HEK293 (cell line): ENCODE measurements around the gene TAS1R2.

Experiments used
- CTCF ChIA-PET: fragments of 350-600 bp; formaldehyde crosslinking; extraction: SDS; loops from one replicate; lab custom pipeline; 2021; ENCODE audit warnings: antibody characterized with exemption; lab: Yijun Ruan, JAX
- POLR2A ChIA-PET: fragments of 300-600 bp; formaldehyde crosslinking; extraction: SDS; loops from one replicate; lab custom pipeline; 2020; ENCODE audit warnings: antibody characterized with exemption, inconsistent platforms; lab: Yijun Ruan, JAX
- H3K27ac ChIP-seq: fragments of 200-500 bp; sonication (Bioruptor generic); 2 replicates; pipeline ENCODE4 v1.5.1; 2014; ENCODE audit warnings: low read depth, low read length, control low read depth, inconsistent platforms; ENCODE audit errors: extremely low read depth
- H3K36me3 ChIP-seq, 2 experiments: fragments of 200-500 bp in 1 of 2; sonication (Bioruptor generic) in 1 of 2; 1 replicate in 1 of 2; 2 replicates in 1 of 2; pipeline ENCODE4 v1.5.1; 2014 to 2017; ENCODE audit warnings: inconsistent platforms in 2 of 2, low read length in 2 of 2; ENCODE audit not compliant: control insufficient read depth in 2 of 2, insufficient read depth in 1 of 2
- H3K4me1 ChIP-seq: fragments of 200-500 bp; sonication (Bioruptor generic); 2 replicates; pipeline ENCODE4 v1.5.1; 2014; ENCODE audit warnings: mild to moderate bottlenecking, low read length, inconsistent platforms; ENCODE audit not compliant: control insufficient read depth, insufficient read depth
- H3K4me3 ChIP-seq: 2 replicates; pipeline ENCODE4 v1.5.1; 2011; ENCODE audit warnings: low read depth, mild to moderate bottlenecking, control low read depth, low read length, moderate library complexity
- H3K9me3 ChIP-seq: fragments of 200-500 bp; sonication (Bioruptor generic); 2 replicates; pipeline ENCODE4 v1.5.1; 2014; ENCODE audit warnings: low read depth, low read length, inconsistent platforms; ENCODE audit not compliant: control insufficient read depth, insufficient read depth
- GLI2 ChIP-seq: fragments of 450-650 bp; formaldehyde crosslinking; IDR thresholded peaks from 2 replicates; pipeline ENCODE4; 2017; ENCODE audit warnings: missing biosample characterization, missing genetic modification characterization, low read depth, borderline replicate concordance
- GLIS1 ChIP-seq: fragments of 450-650 bp; formaldehyde crosslinking; IDR thresholded peaks from 2 replicates; pipeline ENCODE4 v1.5.1; 2016; ENCODE audit warnings: missing biosample characterization, missing genetic modification characterization
- GLIS2 ChIP-seq: fragments of 450-650 bp; formaldehyde crosslinking; IDR thresholded peaks from 2 replicates; pipeline ENCODE4 v1.5.1; 2016; ENCODE audit warnings: missing biosample characterization, missing genetic modification characterization
- HOXC10 ChIP-seq: sonication (generic); formaldehyde crosslinking; IDR thresholded peaks from 2 replicates; pipeline ENCODE4 v1.8.1; 2023; ENCODE audit warnings: mild to moderate bottlenecking, missing genetic modification reagents
- KLF10 ChIP-seq: fragments of 450-650 bp; IDR thresholded peaks from 2 replicates; pipeline ENCODE4 v1.5.1; 2018; ENCODE audit warnings: missing biosample characterization, mild to moderate bottlenecking, missing genetic modification characterization
- SCRT2 ChIP-seq: fragments of 450-650 bp; formaldehyde crosslinking; IDR thresholded peaks from 2 replicates; pipeline ENCODE4 v1.5.1; 2016; ENCODE audit warnings: missing biosample characterization, missing genetic modification characterization
- ZBTB17 ChIP-seq: fragments of 450-650 bp; formaldehyde crosslinking; IDR thresholded peaks from 2 replicates; pipeline ENCODE4 v1.5.1; 2016; ENCODE audit warnings: missing biosample characterization, missing genetic modification characterization
- ZNF121 ChIP-seq: fragments of 450-650 bp; formaldehyde crosslinking; IDR thresholded peaks from 2 replicates; pipeline ENCODE4 v1.5.1; 2016; ENCODE audit warnings: missing biosample characterization, missing genetic modification characterization
- ZNF138 ChIP-seq: fragments of 450-650 bp; formaldehyde crosslinking; IDR thresholded peaks from 2 replicates; pipeline ENCODE4 v1.5.1; 2016; ENCODE audit warnings: missing biosample characterization, missing genetic modification characterization, borderline replicate concordance
- ZNF157 ChIP-seq: fragments of 450-650 bp; formaldehyde crosslinking; IDR thresholded peaks from 2 replicates; pipeline ENCODE4 v1.5.1; 2016; ENCODE audit warnings: missing biosample characterization, missing genetic modification characterization
- ZNF211 ChIP-seq: fragments of 450-650 bp; formaldehyde crosslinking; IDR thresholded peaks from 2 replicates; pipeline ENCODE4 v1.5.1; 2016; ENCODE audit warnings: low read depth, missing biosample characterization, missing genetic modification characterization
- ZNF24 ChIP-seq: fragments of 450-650 bp; formaldehyde crosslinking; IDR thresholded peaks from 2 replicates; pipeline ENCODE4 v1.5.1; 2016; ENCODE audit warnings: missing biosample characterization, missing genetic modification characterization
- ZNF274 ChIP-seq, 2 experiments: fragments of 200-500 bp in 1 of 2; fragments of 450-650 bp in 1 of 2; sonication (Bioruptor generic) in 1 of 2; formaldehyde crosslinking in 1 of 2; IDR thresholded peaks; 2 replicates each; pipeline versions ENCODE4 v1.5.1 to v1.6.1; 2014 to 2016; ENCODE audit warnings: borderline replicate concordance in 1 of 2, inconsistent platforms in 1 of 2, low read length in 1 of 2, missing biosample characterization in 1 of 2, missing genetic modification characterization in 1 of 2
- ZNF558 ChIP-seq: fragments of 450-650 bp; formaldehyde crosslinking; IDR thresholded peaks from 2 replicates; pipeline ENCODE4 v1.5.1; 2016; ENCODE audit warnings: missing biosample characterization, missing genetic modification characterization
- ZNF776 ChIP-seq: fragments of 450-650 bp; formaldehyde crosslinking; IDR thresholded peaks from 2 replicates; pipeline ENCODE4 v1.5.0; 2017; ENCODE audit warnings: missing biosample characterization, missing genetic modification characterization, borderline replicate concordance
- ZNF792 ChIP-seq: fragments of 450-650 bp; formaldehyde crosslinking; IDR thresholded peaks from 2 replicates; pipeline ENCODE4 v1.5.1; 2016; ENCODE audit warnings: missing biosample characterization, missing genetic modification characterization
- TF ChIP-seq, protein P1 (sequence below): fragments of 450-650 bp; formaldehyde crosslinking; IDR thresholded peaks from 2 replicates; pipeline ENCODE4 v1.5.1; 2017; ENCODE audit warnings: missing biosample characterization, missing genetic modification characterization
- TF ChIP-seq, protein P2 (sequence below): fragments of 450-650 bp; formaldehyde crosslinking; IDR thresholded peaks from 2 replicates; pipeline ENCODE4 v1.5.1; 2016; ENCODE audit warnings: missing biosample characterization, missing genetic modification characterization
- TF ChIP-seq, protein P3 (sequence below): fragments of 450-650 bp; formaldehyde crosslinking; IDR thresholded peaks from 2 replicates; pipeline ENCODE4 v1.5.1; 2016; ENCODE audit warnings: missing biosample characterization, missing genetic modification characterization
- TF ChIP-seq, protein P4 (sequence below): fragments of 450-650 bp; IDR thresholded peaks from 2 replicates; pipeline ENCODE4 v1.5.1; 2018; ENCODE audit warnings: missing biosample characterization, missing genetic modification characterization
- TF ChIP-seq, protein P5 (sequence below): fragments of 450-650 bp; formaldehyde crosslinking; optimal IDR thresholded peaks from 2 replicates; pipeline ENCODE3; 2016; ENCODE audit warnings: missing biosample characterization, mild to moderate bottlenecking, missing genetic modification characterization
- TF ChIP-seq, protein P6 (sequence below): fragments of 450-650 bp; IDR thresholded peaks from 2 replicates; pipeline ENCODE4 v1.5.1; 2018; ENCODE audit warnings: missing biosample characterization, mild to moderate bottlenecking, missing genetic modification characterization

Gene TAS1R2

DNA sequence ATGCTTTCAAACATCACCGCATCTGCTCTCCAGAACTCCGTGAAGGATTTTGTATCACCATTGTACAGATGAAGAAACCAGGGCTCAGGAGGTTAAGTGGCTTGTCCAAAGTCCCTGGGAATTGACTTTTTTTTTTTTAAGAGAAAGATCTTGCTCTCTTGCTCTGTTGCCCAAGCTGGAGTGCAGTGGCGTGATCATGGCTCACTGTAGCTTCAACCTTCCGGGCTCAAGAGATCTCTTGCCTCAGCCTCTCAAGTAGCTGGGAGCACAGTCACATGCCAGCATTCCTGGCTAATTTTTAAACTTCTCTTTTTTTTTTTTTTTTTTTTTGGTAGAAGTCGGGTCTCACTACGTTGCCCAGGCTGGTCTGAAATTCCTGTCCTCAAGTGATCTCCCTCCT lies 6.9 kb upstream of the TAS1R2 start (continued):
- TF ChIP-seq, protein P1, sequence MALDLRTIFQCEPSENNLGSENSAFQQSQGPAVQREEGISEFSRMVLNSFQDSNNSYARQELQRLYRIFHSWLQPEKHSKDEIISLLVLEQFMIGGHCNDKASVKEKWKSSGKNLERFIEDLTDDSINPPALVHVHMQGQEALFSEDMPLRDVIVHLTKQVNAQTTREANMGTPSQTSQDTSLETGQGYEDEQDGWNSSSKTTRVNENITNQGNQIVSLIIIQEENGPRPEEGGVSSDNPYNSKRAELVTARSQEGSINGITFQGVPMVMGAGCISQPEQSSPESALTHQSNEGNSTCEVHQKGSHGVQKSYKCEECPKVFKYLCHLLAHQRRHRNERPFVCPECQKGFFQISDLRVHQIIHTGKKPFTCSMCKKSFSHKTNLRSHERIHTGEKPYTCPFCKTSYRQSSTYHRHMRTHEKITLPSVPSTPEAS (tag by site-specific recombination) = no peak

DNA sequence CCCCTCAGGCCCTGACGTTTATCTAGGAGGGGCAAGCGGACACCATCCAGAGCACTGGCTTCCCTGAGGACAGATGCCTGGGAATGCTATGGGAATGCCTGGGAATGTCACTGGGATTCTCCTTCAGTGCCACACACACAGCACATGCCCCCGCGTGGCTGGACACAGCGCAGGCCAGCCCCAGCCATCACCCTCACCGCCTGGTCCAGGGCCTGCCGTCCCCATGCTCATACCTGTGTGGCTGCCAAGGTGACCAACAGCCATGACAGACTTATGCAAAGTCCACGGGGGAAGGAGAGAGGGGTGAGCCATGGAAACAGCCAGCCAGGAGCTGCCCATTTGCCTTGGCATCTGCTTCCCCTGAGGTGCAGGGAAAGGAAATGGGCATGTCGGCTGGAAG lies 5.7 kb upstream of the TAS1R2 start:
- H3K36me3 ChIP-seq = no peaks in the 10 kb centered on the region
- TF ChIP-seq GLIS1 (tag by site-specific recombination) (no peak), SCRT2 (tag by site-specific recombination) (no peak), ZNF121 (tag by site-specific recombination) (no peak), HOXC10 (CRISPR knock-in tag) (no peak), GLIS2 (tag by site-specific recombination) (no peak), ZNF776 (tag by site-specific recombination) (no peak), ZNF138 (no peak), ZNF24 (tag by site-specific recombination) (no peak), GLI2 (tag by site-specific recombination) (no peak), ZNF157 (tag by site-specific recombination) (no peak)
- TF ChIP-seq, protein P2, sequence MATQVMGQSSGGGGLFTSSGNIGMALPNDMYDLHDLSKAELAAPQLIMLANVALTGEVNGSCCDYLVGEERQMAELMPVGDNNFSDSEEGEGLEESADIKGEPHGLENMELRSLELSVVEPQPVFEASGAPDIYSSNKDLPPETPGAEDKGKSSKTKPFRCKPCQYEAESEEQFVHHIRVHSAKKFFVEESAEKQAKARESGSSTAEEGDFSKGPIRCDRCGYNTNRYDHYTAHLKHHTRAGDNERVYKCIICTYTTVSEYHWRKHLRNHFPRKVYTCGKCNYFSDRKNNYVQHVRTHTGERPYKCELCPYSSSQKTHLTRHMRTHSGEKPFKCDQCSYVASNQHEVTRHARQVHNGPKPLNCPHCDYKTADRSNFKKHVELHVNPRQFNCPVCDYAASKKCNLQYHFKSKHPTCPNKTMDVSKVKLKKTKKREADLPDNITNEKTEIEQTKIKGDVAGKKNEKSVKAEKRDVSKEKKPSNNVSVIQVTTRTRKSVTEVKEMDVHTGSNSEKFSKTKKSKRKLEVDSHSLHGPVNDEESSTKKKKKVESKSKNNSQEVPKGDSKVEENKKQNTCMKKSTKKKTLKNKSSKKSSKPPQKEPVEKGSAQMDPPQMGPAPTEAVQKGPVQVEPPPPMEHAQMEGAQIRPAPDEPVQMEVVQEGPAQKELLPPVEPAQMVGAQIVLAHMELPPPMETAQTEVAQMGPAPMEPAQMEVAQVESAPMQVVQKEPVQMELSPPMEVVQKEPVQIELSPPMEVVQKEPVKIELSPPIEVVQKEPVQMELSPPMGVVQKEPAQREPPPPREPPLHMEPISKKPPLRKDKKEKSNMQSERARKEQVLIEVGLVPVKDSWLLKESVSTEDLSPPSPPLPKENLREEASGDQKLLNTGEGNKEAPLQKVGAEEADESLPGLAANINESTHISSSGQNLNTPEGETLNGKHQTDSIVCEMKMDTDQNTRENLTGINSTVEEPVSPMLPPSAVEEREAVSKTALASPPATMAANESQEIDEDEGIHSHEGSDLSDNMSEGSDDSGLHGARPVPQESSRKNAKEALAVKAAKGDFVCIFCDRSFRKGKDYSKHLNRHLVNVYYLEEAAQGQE (tag by site-specific recombination) = no peak
- TF ChIP-seq, protein P3, sequence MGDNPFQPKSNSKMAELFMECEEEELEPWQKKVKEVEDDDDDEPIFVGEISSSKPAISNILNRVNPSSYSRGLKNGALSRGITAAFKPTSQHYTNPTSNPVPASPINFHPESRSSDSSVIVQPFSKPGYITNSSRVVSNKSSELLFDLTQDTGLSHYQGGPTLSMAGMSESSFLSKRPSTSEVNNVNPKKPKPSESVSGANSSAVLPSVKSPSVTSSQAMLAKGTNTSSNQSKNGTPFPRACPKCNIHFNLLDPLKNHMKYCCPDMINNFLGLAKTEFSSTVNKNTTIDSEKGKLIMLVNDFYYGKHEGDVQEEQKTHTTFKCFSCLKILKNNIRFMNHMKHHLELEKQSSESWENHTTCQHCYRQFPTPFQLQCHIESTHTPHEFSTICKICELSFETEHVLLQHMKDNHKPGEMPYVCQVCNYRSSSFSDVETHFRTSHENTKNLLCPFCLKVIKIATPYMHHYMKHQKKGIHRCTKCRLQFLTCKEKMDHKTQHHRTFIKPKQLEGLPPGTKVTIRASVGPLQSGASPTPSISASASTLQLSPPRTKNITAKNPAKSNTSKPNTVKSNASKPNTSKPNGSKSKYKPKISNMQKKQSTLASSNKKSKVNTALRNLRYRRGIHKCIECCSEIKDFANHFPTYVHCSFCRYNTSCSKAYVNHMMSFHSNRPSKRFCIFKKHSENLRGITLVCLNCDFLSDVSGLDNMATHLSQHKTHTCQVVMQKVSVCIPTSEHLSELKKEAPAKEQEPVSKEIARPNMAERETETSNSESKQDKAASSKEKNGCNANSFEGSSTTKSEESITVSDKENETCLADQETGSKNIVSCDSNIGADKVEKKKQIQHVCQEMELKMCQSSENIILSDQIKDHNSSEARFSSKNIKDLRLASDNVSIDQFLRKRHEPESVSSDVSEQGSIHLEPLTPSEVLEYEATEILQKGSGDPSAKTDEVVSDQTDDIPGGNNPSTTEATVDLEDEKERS (tag by site-specific recombination) = no peak
- TF ChIP-seq, protein P4, sequence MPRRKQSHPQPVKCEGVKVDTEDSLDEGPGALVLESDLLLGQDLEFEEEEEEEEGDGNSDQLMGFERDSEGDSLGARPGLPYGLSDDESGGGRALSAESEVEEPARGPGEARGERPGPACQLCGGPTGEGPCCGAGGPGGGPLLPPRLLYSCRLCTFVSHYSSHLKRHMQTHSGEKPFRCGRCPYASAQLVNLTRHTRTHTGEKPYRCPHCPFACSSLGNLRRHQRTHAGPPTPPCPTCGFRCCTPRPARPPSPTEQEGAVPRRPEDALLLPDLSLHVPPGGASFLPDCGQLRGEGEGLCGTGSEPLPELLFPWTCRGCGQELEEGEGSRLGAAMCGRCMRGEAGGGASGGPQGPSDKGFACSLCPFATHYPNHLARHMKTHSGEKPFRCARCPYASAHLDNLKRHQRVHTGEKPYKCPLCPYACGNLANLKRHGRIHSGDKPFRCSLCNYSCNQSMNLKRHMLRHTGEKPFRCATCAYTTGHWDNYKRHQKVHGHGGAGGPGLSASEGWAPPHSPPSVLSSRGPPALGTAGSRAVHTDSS (tag by site-specific recombination) = no peak
- ChIA-PET CTCF (interaction anchor here (1.3 kb wide), 1 partner anchor 268 kb away, joined by 8 read pairs; no protein-coding TSS in a partner anchor), POLR2A (no interaction called here)
- H3K4me1 ChIP-seq = no peaks in the 10 kb centered on the region
- H3K9me3 ChIP-seq = no peaks in the 10 kb centered on the region
- H3K4me3 ChIP-seq = no peak overlapping the region
- H3K27ac ChIP-seq = no peak overlapping the region

DNA sequence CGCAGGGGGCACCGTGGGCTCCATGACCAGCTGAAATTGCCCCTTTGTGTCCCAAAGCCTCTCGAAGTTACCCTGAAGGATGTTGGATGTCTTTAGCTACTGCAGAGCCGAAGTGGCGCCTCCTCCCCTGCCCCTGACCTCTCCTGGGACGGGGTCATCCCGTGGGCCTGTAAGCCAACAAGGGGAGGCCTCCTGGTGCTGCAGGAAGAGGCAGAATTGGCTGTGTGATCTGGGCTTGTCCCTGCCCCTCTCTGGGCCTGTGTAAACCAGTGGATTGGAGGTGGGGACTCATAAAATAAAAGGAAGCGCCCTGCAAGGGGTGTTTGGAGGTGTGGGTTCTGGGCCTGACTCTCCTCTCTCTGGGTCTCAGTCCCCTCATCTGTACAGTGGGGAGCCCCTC lies 2.1 kb upstream of the TAS1R2 start:
- H3K27ac ChIP-seq = no peak overlapping the region
- H3K4me1 ChIP-seq = no peaks in the 10 kb centered on the region
- no peak overlapping the region for H3K4me3 ChIP-seq
- ChIA-PET CTCF (interaction anchor here (1.8 to 1.9 kb wide), 2 partner anchors 12 to 264 kb away, joined by 4 to 7 read pairs; no protein-coding TSS in a partner anchor), POLR2A (no interaction called here)
- H3K9me3 ChIP-seq = no peaks in the 10 kb centered on the region
- H3K36me3 ChIP-seq = no peaks in the 10 kb centered on the region
- no peak for TF ChIP-seq ZBTB17 (tag by site-specific recombination)
- TF ChIP-seq ZNF274 (IDR thresholded peaks at IDR 0.05; ENCODE audit: low read length) = no peak
- no peak for TF ChIP-seq ZNF274 (tag by site-specific recombination; IDR thresholded peaks at IDR 0.05; ENCODE audit: borderline replicate concordance)
- TF ChIP-seq, protein P5, sequence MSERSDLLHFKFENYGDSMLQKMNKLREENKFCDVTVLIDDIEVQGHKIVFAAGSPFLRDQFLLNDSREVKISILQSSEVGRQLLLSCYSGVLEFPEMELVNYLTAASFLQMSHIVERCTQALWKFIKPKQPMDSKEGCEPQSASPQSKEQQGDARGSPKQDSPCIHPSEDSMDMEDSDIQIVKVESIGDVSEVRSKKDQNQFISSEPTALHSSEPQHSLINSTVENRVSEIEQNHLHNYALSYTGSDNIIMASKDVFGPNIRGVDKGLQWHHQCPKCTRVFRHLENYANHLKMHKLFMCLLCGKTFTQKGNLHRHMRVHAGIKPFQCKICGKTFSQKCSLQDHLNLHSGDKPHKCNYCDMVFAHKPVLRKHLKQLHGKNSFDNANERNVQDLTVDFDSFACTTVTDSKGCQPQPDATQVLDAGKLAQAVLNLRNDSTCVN = no peak
- no peak for TF ChIP-seq KLF10
- TF ChIP-seq ZNF558 (tag by site-specific recombination) = no peak
- no peak for TF ChIP-seq ZNF792 (tag by site-specific recombination)
- TF ChIP-seq ZNF211 (tag by site-specific recombination) = no peak
- TF ChIP-seq, protein P6, sequence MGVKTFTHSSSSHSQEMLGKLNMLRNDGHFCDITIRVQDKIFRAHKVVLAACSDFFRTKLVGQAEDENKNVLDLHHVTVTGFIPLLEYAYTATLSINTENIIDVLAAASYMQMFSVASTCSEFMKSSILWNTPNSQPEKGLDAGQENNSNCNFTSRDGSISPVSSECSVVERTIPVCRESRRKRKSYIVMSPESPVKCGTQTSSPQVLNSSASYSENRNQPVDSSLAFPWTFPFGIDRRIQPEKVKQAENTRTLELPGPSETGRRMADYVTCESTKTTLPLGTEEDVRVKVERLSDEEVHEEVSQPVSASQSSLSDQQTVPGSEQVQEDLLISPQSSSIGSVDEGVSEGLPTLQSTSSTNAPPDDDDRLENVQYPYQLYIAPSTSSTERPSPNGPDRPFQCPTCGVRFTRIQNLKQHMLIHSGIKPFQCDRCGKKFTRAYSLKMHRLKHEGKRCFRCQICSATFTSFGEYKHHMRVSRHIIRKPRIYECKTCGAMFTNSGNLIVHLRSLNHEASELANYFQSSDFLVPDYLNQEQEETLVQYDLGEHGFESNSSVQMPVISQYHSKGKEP (tag by site-specific recombination) = no peak
